Ureter (tissue), 1 donor: ENCODE measurements around the gene SLC31A1. TPM values are rescaled to one million over a fixed set of nuclear protein-coding genes. Genes with fewer than 3 reads are reported as not detected.
"Not testable (repeated sequence)": the region's sequence is repeated elsewhere in the genome, so short reads cannot be mapped to it uniquely, and the experiment has no call there.

Source experiments
- DNase-seq: peaks from one replicate; pipeline ENCODE4 v3.0.0-alpha.2; 2020; ENCODE audit warnings: low spot score
- total RNA-seq: library from RNA; stranded (reverse); gene quantifications from one replicate; pipeline ENCODE4 v1.2.4, GENCODE V29; 2023
- donor health status: DM: yes; HTN: yes; CAD: no.

The SLC31A1 gene
- total RNA-seq, 1 donor from 2014 or later: 26.3 TPM

GRCh38 chr9:113261917-113262671 is 40.8 kb downstream of the SLC31A1 start:
- no peak for DNase-seq

DNA sequence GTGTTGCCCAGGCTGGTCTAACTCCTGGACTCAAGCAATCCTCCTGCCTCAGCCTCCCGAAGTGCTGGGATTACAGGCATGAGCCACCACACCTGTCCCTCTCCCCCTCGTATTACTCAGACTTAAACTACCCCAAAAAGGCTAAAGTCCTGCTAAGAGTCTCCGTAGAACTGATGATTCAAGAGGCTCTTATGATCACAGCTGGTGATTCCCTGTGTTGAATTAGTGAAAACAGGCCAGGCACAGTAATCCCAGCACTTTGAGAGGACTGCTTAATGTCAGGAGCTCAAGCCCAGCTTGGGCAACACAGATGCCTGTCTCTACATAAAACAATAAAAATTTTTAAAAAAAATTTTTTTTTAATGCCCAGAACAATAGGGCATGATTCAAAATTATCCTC is 44.8 kb downstream of the SLC31A1 start:
- no peak for DNase-seq

- no peak for DNase-seq
Measured at GRCh38 chr9:113267911-113268566, 46.7 kb downstream of the SLC31A1 start.

DNA sequence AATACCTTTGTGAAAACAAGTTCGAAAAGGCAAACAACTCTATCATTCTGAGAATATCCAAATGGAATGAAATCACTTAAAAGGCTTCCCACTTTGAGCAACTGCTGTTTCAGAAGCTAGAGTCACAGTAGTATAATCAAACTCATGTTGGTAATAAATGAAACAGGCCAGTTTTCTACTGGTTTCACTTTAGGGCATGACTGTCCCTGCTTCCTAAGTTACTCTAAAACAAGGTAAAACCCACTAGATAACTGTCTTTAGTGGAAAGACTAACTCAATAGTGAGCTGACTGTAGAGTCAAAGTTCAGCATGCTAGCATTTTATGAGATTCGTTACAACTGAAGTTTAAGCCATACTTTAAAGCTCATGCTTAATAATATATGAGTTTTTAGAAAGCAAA is 48.0 kb downstream of the SLC31A1 start:
- no peak for DNase-seq

- no peak for DNase-seq
Measured at GRCh38 chr9:113269871-113270270, 48.5 kb downstream of the SLC31A1 start.

DNA sequence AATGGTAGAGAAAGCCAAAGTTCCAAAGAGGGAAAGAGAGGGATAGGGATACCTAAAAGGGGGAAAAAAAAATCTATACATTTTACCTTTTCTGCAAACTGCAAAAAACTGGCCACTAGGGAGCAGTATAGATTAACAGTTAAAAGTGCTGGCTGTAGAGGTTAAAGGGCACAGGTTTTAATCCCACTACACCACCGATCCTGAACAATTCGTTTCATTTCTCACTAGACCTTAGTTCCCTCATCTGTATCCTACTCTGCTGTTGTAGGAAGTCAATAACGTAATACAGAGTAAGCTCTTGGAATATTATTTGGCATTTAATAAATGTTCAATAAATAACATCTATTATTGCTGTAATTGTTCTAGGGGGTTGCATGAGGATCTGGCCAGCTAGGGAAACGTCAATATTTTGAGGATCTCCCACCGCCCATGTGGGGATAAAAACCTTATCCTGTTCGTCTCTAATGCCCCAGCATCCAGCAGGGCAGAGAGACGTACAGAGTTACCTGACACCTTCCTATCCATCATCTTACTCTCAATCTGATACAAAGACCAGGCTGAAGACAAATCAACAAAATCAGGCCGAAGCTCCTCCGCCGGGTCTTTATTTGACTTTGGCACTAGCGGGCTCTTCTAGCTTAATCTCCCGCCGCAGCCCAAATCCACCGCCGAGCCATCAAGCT is 53.3 kb downstream of the SLC31A1 start:
- no peak for DNase-seq

DNA sequence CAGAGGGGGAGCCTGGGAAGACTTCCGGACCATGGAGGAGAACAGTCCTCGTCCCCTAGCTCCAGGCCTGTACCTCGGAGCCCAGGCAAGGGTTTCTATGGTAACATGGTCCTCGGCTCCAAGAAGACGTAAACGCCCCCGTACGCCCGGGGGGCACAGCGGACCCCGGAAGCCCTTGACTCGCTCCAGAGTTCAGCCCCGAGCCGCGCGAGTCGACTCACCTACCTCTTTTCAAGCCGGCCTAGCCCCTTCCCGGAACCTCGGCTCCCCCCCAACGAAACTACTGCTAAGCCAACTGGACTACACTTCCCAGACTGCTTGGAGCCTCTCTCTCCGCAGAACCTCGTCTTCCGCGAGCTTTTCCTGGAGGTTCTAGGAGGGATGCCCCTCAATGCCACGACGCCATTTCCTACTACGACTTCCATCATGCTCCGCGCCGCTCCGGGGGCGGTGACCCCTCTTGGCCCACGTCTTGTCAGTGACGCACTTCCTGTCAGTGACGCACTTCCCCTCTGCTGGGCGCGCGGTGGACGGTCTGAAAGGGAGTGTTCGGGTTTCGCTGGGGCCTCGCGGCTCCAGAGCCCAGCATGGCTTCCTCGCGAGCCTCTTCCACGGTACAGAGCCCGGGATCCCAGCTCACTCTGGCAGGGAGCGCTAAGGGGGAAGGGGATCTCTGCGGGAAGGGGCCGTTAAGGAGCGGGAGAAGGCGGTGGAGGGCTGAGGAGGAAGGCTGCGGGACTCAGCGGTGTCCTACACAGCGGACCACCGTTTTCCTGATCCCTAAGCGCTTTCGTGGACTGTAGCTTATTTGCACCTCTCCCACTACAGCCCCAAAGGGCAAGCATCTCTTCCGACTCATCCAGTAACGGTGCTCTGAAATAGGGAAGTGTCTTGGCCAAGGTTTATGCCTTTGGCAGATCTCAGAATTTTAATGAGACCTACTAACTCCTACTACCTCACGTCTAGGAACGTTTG is 54.1 kb downstream of the SLC31A1 start, which contains the start of the genes CDC26 and PRPF4:
Gene CDC26 (minus strand): TSS at position 416 of the 975 bp plus-strand sequence. CDS start 3,065 bp downstream, outside the sequence.
Gene PRPF4 (plus strand): TSS at position 502 of the 975 bp plus-strand sequence. CDS start 86 bp downstream, at position 588.
- DNase-seq: peak; percentile 98

GRCh38 chr9:113278840-113279239 is 57.5 kb downstream of the SLC31A1 start:
- DNase-seq: no peak

- no peak for DNase-seq
Measured at GRCh38 chr9:113281356-113281755, 60.0 kb downstream of the SLC31A1 start.

GRCh38 chr9:113289091-113289490 is 67.7 kb downstream of the SLC31A1 start:
- DNase-seq: no peak

DNA sequence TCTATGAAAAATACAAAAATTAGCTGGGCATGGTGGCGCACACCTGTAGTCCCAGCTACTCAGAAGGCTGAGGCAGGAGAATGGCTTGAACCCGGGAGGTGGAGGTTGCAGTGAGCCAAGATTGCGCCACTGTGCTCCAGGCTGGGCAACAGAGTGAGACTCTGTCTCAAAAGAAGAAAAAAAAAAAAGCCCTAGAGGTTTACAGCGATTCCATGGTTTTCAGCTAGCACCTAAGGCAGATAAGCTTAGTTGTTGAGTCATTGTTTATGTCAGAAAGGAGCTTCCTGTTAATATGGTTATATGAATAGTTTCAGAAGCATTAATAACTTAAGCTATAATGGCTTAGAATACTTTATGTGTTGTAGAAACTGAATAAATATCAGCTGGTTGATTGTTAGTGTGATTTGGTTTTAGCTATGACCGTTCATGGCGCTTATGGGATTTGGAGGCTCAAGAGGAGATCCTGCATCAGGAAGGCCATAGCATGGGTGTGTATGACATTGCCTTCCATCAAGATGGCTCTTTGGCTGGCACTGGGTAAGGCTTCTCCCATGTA is 68.8 kb downstream of the SLC31A1 start:
- no peak for DNase-seq

GRCh38 chr9:113293285-113293878 is 72.0 kb downstream of the SLC31A1 start:
- DNase-seq: no peak

DNA sequence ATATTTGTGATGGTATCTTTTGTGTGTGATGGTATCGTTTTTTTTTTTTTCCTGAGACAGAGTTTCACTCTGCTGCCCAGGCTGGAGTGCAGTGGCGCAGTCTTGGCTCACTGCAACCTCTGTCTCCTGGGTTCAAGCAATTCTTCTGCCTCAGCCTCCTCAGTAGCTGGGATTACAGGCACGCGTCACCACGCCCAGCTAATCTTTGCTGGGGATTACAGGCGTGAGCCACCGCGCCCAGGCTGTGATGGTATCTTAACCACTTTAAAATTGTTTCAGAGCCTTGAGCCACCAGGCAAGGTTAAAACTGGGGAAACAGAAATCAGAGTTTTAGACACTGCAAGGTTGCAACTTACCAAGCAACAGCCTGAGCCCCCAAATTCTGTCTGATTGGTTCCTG is 74.9 kb downstream of the SLC31A1 start:
- DNase-seq: not testable (repeated sequence)

DNA sequence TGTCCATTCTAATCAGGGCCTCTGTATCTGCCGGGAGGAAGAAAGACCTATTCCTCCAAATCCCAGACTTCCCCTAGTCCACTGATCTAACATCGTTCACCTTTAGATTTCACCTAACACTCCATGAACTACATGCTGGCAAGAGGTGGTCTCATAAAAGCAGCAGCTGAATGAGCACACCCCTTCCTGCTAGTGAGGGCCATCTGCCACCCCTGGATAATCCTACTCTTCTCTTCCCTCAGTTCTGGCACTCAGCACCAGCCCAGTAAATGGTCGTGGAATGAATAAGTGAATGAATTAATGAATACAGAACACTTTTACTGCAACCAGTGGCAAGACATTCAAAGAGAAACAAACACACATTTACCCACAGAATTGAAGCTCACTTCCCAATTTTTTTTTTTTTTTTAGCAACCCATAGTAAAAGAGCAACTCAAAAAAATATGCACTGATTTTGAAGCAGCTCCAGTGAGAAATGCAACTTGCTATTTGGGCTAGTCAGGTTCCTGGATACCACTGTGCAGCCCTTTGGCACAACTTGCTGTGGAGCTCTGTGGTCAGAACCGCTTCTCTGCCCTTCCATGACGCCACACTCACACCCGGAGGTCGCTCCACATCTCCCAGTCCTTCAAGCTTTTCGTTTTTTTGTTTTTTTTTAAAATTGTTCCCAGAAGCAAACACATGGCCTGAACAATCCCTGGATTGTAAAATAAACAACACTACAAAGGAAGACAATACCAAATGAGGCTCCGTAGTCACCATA is 75.6 kb downstream of the SLC31A1 start:
- DNase-seq: no peak

DNA sequence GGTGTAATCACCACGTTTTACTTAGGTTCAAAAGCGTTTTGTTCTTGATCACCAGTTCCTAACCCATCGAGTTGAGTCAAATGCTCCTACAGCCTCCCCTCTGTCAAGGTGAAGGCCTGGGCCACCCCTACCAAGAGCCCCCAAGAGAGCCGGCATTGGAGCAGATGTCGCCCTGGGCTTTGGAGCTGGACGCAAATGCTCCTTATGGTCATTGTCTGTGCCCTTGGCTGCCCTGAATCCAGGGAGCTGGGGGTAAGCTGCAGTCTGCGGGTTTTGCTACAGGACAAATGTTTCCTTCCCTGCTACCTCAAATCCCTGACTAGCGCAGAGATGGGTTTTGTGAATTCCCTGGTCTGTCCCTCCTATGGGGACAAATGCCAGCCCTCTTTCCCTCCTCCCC is 77.0 kb downstream of the SLC31A1 start:
- DNase-seq: no peak

DNA sequence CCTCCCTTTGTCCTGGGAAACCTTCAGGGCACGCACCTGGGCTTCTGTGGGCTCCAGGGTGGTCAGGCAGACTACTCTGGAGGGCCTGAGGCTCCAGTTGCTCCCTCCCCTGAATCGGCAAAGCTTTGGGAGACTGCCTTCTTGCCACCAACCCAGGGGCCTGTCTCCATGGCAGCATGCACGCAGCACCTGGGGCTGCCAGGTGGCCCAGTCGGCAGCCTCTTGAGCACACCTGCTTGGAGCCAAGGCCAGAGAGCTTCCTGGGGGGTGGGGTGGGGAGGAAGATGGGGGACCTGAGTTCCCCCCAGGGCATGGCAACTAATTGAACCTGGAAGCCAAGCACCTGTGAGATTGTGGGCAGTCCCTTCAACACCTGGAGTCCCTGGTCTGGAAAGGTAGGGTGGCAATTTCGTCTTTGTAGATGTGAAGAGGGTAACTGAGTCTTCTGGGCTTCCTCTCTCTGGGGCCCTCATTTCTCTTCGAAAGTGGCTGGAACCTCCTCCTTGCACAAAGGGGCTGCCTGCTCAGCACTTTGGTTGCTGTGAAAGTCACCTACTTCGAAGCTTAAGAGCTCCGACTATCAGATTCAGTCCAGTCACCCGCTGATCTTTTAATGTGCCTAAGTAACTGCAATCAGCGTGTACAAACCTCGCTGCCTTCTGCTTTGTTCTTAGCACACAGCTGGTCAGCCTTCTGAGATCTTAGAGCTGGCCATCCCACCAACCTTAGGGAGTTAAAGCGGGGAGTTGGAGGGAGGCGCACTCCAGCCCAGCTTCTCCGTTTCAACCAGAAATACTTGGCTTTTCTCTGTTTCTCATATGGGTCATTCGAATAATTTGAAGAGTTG is 77.8 kb downstream of the SLC31A1 start:
- no peak for DNase-seq

DNA sequence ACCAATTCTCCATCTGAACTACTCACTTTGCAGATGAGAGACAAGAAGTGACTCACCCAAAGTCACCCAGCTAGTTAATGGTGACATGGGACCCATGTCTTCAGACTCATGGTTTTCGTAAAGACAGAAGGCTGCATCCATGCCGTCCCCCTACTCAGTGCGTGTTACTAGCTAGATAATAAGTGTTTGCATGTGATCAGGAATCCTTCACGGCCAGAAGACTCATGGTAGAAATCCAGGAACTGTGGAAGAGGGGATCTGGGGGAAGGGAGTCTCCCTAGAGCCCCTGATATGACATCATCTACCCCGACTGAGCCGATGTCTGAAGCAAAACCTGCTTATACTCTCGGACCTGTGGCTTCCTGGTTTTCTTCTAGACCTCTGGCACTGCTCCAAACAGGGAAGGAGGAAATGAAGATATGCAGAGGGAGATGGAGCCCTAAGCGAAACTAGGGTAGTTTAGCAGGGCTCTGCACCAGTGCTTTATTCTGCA is 78.5 kb downstream of the SLC31A1 start:
- peak; percentile 63 for DNase-seq

DNA sequence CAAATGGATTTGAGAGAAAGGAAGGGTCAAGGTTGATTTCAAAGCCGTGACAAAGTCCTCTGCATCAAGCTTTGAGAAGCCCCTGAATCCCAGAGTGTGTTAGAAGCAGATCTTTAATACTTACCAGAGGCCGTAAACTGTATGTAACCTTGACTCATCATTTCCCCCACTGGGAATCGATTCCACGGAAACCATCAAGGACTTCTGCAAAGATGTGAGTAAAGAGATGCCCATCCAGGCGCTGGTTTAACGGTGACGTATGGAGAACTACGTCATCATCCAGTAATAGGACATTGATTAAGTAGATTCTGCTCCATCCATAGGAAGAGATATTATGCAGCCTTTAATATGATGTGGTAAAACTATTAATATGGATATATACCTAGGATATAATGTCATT is 80.2 kb downstream of the SLC31A1 start:
- no peak for DNase-seq
